Coronary artery (tissue), 2 donors: ENCODE data around the gene PLPP4.

Experiments
- DNase-seq: peaks from one replicate; pipeline ENCODE4 v3.0.0-alpha.2; 2017; ENCODE audit warnings: low spot score
- H3K27ac ChIP-seq, 2 donors: fragments of 200-600 bp; sonication (generic); one replicate each; pipeline ENCODE4 v1.5.1; 2016 to 2019
- H3K4me3 ChIP-seq: fragments of 200-600 bp; sonication (generic); 2 replicates; pipeline ENCODE4 v1.5.1; 2016; ENCODE audit warnings: mild to moderate bottlenecking, moderate library complexity
- TF ChIP-seq, protein P1 (sequence below): fragments of 200-600 bp; sonication (generic); IDR thresholded peaks from one replicate; pipeline ENCODE4 v1.5.1; 2019; ENCODE audit warnings: antibody characterized with exemption

PLPP4 gene

DNA sequence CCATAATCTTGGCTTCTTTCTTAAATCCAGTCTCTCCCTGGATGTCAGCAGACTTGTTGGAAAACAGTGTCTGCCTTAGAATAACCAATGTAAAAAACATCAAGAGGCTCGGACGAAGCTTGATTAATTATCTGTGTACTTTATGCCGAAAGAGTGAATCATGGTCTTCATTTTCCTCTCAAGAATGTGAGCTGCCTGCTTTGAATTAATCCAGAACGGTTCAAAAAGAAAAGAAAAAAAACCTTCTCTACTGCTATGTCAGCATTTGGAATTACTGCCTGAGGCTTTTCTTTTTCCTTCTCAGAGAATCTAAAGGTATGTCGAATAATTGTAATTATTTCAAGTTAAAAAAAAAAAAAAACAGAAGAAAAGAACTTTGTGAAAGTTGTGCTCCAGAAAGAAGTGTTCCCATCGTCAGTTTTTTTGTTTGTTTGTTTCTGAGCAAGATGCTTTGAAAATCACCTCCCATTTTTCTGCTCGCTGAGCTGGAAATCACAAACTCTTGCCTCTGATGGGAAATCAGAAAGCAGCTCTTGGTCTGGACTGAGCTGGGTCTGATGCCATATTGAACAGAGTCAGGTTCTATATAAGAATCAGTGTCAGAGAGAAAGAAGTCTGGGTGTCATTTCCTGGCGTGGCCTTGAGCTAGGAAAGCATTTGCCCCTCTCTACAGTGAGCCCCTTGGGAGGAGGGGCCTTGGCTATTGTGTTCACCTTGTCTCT is 20.2 kb downstream of the PLPP4 start:
- Histone ChIP-seq H3K4me3 (no peak overlapping the region), H3K27ac (no peak overlapping the region)
- TF ChIP-seq, protein P1, sequence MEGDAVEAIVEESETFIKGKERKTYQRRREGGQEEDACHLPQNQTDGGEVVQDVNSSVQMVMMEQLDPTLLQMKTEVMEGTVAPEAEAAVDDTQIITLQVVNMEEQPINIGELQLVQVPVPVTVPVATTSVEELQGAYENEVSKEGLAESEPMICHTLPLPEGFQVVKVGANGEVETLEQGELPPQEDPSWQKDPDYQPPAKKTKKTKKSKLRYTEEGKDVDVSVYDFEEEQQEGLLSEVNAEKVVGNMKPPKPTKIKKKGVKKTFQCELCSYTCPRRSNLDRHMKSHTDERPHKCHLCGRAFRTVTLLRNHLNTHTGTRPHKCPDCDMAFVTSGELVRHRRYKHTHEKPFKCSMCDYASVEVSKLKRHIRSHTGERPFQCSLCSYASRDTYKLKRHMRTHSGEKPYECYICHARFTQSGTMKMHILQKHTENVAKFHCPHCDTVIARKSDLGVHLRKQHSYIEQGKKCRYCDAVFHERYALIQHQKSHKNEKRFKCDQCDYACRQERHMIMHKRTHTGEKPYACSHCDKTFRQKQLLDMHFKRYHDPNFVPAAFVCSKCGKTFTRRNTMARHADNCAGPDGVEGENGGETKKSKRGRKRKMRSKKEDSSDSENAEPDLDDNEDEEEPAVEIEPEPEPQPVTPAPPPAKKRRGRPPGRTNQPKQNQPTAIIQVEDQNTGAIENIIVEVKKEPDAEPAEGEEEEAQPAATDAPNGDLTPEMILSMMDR = no peak
- DNase-seq = peak; percentile 14

DNA sequence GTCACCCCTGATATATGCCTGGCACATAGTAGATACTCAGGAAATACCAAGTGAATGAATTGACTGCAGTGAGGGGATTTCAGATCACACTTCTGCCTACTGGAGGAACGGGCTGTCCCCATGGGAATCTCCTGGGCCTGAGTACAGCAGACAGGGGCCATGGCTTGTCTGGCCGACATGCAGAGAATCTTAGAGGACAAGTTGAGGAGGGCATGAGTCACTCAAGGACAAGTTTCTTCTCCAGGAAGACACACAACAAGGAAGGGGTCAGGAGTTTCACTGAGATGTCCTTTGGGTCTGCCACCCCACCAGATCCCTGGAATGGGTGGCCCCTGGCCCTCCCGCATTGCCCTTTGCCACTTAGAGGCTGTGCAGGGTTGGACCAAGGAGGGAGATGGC is 20.7 kb downstream of the PLPP4 start:
- no peak for DNase-seq
- H3K27ac ChIP-seq = no peak overlapping the region
- TF ChIP-seq, protein P1 = no peak

DNA sequence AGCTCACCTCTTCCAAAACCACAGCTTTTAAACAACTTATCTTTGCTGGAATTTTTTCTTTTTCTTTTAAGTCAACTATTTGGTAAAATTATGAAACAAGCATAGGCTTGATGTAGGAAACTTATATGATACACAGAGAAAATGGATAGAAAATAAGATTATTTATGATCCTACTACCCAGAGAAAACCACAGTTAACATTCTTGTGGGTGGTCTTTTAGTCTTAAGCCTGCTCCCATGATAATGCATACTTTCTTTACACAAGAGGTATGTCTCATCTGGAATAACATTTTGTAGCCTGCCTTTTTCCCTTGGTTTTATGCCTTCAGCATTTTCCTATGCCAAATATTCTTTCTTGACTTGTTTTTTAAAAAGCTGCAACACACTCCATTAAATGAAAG is 21.4 kb downstream of the PLPP4 start:
- TF ChIP-seq, protein P1 = no peak
- no peak overlapping the region for H3K4me3 ChIP-seq
- no peak overlapping the region for H3K27ac ChIP-seq
- DNase-seq = no peak

More for the DNA sequence above, 20.7 kb downstream of the PLPP4 start:
- H3K4me3 ChIP-seq = no peak overlapping the region

DNA sequence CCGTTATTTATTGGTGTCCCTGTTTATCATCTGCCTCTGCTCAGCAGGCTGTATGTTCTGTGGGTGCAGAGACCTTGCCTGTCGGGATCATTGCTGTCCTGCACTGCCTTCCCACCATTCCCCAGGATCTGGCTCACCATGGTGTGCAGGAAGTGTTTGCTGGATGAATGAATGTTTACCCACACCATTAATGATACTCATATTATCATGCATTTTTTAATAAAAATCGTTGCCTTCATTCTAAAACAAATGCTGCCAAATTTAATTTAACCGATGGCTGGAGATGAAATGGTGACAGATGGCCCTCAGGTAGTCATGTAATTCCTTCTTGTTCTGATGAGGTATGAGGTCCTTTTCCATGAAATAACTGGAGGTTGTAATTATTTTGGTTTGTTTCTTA is 22.5 kb downstream of the PLPP4 start:
- Histone ChIP-seq H3K4me3 (no peak overlapping the region), H3K27ac (no peak overlapping the region)
- no peak for DNase-seq
- TF ChIP-seq, protein P1 = no peak

DNA sequence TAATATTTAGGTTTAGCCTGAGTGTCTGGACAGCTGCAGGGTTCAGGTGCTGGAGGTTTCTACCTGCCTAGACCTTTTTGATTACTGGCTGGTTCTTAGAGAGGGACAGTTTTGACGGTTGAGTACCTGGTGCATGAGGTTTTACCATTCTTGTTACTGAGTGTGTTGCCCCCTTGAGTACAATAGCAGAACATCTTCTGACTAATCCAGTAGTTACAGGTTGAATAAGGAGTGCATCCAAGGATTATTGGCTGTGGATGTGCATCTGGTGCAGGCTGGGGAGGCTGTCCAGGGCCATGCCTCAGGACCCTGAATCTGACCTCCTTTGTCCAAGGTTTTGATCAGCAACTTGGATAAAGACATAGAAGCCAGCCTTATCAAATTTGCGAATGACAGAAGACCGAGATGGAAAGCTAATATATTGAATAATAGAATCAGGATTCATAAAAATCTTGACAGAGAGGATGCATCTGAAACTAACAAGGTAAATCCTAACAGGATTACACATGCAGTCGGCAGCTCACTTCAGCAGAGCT is 23.1 kb downstream of the PLPP4 start:
- DNase-seq = peak; percentile 19
- no peak overlapping the region for H3K27ac ChIP-seq
- H3K4me3 ChIP-seq = no peak overlapping the region
- TF ChIP-seq, protein P1 = no peak

DNA sequence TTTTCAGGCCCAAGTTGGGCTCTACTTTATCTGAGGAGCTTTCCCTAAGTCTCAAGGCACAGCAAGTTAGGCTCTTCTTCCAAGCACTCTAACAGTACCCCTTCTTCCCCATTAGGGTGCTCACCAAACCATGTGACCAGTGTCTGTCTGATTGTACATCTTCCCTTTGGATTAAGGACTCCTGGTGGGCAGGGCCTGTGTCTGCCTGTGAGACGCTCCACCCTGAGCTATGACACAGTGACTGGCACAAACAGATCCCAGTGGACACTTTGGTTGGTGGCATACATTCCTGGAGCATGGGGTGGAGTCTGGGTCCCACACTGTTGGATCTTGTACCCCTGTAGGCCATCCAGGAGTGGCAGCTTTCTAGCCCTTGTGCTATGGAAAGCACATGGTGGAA is 23.8 kb downstream of the PLPP4 start:
- H3K4me3 ChIP-seq = no peak overlapping the region
- no peak for DNase-seq
- TF ChIP-seq, protein P1 = no peak
- H3K27ac ChIP-seq = no peak overlapping the region

DNA sequence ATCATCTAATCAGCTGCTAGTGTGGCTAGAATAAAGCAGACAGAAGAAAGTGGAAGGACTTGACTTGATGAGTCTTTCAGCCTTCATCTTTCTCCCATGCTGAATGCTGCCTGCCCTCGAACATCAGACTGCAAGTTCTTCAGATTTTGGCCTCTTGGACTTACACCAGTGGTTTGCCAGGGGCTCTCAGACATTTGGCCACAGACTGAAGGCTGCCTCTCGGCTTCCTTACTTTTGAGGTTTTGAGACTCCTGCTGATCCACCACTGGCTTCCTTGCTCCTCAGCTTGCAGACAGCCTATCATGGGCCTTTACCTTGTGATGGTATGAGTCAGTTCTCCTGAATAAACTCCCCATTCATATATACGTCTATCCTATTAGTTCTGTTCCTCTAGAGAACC is 26.0 kb downstream of the PLPP4 start:
- no peak for DNase-seq
- H3K27ac ChIP-seq = no peak overlapping the region
- H3K4me3 ChIP-seq = no peak overlapping the region
- TF ChIP-seq, protein P1 = no peak
